Neural cell (in vitro differentiated cells): ENCODE data around the gene EDIL3.

Experiments used
- EP300 ChIP-seq: fragments of 450-650 bp; conservative IDR thresholded peaks from 2 replicates; pipeline ENCODE4 v1.6.1; 2014; ENCODE audit warnings: antibody characterized with exemption, mild to moderate bottlenecking, moderate library complexity; ENCODE audit not compliant: poor library complexity, severe bottlenecking
- EZH2 ChIP-seq: fragments of 200-600, 300-800 bp; shearing (Covaris generic), sonication (generic); IDR thresholded peaks from 2 replicates; pipeline ENCODE4 v1.6.1; 2014; ENCODE audit warnings: antibody characterized with exemption, low read length, borderline replicate concordance, mild to moderate bottlenecking; ENCODE audit not compliant: insufficient read depth, poor library complexity, severe bottlenecking
- MXI1 ChIP-seq: fragments of 450-650 bp; conservative IDR thresholded peaks from 2 replicates; pipeline ENCODE4 v1.6.1; 2014; ENCODE audit warnings: antibody characterized with exemption, mild to moderate bottlenecking; ENCODE audit not compliant: poor library complexity, severe bottlenecking
- POLR2AphosphoS5 ChIP-seq: IDR thresholded peaks from 2 replicates; pipeline ENCODE4 v1.6.1; 2012
- RAD21 ChIP-seq: fragments of 450-650 bp; conservative IDR thresholded peaks from 2 replicates; pipeline ENCODE4 v1.6.1; 2014; ENCODE audit warnings: antibody characterized with exemption, mild to moderate bottlenecking, moderate library complexity
- TAF1 ChIP-seq: IDR thresholded peaks from 2 replicates; pipeline ENCODE4 v1.6.1; 2012; ENCODE audit warnings: low read depth
- TF ChIP-seq, protein P1 (sequence below): fragments of 450-650 bp; IDR thresholded peaks from 2 replicates; pipeline ENCODE4 v1.5.1; 2014; ENCODE audit warnings: antibody characterized with exemption, mild to moderate bottlenecking, moderate library complexity; ENCODE audit not compliant: poor library complexity, severe bottlenecking
- TF ChIP-seq, protein P2 (sequence below): IDR thresholded peaks from 2 replicates; pipeline ENCODE4 v1.6.1; 2012; ENCODE audit warnings: borderline replicate concordance

DNA sequence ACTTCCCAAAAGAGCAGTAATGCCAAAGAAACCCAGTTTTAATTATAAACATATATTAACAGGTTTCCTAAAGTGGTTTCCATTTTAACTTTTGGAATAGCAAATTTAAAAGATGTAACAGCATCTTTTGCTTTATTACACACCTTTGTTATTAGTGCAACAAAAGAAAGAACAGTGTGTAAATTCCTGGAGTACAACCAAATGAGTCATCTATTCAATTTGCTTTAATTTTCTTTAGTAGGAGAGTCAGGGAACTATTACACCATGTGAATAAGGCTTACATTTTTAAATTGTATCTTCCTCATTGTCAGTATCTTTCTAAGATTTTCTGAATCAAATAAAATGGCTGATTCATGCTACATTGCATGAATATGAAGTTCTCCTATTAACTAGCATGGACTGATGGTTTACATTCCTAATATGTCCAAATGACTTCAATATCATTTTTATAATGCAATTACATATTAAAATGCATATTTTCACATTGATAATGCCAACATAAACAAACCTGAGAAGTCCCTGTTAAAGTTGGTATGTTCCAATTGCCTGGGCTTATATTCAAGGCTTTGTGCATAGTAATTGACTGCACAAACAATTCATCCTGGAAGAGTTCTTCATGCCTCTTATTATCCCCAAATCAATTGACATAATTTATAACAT is 22.5 kb downstream of the EDIL3 start:
- TF ChIP-seq, protein P1, sequence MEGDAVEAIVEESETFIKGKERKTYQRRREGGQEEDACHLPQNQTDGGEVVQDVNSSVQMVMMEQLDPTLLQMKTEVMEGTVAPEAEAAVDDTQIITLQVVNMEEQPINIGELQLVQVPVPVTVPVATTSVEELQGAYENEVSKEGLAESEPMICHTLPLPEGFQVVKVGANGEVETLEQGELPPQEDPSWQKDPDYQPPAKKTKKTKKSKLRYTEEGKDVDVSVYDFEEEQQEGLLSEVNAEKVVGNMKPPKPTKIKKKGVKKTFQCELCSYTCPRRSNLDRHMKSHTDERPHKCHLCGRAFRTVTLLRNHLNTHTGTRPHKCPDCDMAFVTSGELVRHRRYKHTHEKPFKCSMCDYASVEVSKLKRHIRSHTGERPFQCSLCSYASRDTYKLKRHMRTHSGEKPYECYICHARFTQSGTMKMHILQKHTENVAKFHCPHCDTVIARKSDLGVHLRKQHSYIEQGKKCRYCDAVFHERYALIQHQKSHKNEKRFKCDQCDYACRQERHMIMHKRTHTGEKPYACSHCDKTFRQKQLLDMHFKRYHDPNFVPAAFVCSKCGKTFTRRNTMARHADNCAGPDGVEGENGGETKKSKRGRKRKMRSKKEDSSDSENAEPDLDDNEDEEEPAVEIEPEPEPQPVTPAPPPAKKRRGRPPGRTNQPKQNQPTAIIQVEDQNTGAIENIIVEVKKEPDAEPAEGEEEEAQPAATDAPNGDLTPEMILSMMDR = no peak
- no peak for TF ChIP-seq EZH2
- TF ChIP-seq, protein P2, sequence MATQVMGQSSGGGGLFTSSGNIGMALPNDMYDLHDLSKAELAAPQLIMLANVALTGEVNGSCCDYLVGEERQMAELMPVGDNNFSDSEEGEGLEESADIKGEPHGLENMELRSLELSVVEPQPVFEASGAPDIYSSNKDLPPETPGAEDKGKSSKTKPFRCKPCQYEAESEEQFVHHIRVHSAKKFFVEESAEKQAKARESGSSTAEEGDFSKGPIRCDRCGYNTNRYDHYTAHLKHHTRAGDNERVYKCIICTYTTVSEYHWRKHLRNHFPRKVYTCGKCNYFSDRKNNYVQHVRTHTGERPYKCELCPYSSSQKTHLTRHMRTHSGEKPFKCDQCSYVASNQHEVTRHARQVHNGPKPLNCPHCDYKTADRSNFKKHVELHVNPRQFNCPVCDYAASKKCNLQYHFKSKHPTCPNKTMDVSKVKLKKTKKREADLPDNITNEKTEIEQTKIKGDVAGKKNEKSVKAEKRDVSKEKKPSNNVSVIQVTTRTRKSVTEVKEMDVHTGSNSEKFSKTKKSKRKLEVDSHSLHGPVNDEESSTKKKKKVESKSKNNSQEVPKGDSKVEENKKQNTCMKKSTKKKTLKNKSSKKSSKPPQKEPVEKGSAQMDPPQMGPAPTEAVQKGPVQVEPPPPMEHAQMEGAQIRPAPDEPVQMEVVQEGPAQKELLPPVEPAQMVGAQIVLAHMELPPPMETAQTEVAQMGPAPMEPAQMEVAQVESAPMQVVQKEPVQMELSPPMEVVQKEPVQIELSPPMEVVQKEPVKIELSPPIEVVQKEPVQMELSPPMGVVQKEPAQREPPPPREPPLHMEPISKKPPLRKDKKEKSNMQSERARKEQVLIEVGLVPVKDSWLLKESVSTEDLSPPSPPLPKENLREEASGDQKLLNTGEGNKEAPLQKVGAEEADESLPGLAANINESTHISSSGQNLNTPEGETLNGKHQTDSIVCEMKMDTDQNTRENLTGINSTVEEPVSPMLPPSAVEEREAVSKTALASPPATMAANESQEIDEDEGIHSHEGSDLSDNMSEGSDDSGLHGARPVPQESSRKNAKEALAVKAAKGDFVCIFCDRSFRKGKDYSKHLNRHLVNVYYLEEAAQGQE = no peak
- no peak for TF ChIP-seq MXI1
- no peak for TF ChIP-seq EP300
- no peak for TF ChIP-seq RAD21
- no peak for TF ChIP-seq POLR2AphosphoS5
- no peak for TF ChIP-seq TAF1
